WTC11 (cell line): ENCODE data around the gene SDF4. TPM values are rescaled to one million over a fixed set of nuclear protein-coding genes. Genes with fewer than 3 reads are reported as not detected.
A peak's percentile ranks its signal among the peaks of the same experiment; 100 is the strongest.

Experiments used
- ATAC-seq: fragments of 200-7000 bp; cut with Tn5 transposase; 2 replicates; pipeline ENCODE4 v1.10.0; 2021; ENCODE audit warnings: mild to moderate bottlenecking, moderate library complexity
- CTCF ChIA-PET: fragments of 300-600 bp; sonication (Branson Sonifier 250); formaldehyde crosslinking; loops from one replicate; lab custom pipeline; 2021; ENCODE audit warnings: antibody characterized with exemption; lab: Charles Lee
- POLR2A ChIA-PET: fragments of 350-600 bp; sonication (Branson Sonifier 250); formaldehyde crosslinking; loops from one replicate; lab custom pipeline; 2021; ENCODE audit warnings: antibody characterized with exemption; lab: Charles Lee
- DNase-seq: peaks from one replicate; pipeline ENCODE4 v3.0.0; 2021; ENCODE audit warnings: low spot score
- H3K27ac Mint-ChIP-seq: 2 replicates; pipeline ENCODE4 v1.8.0; 2021; ENCODE audit warnings: mixed read lengths
- H3K27me3 Mint-ChIP-seq: 2 replicates; pipeline ENCODE4 v1.8.0; 2021; ENCODE audit warnings: low read depth, mild to moderate bottlenecking, moderate library complexity, mixed read lengths
- H3K36me3 Mint-ChIP-seq: 2 replicates; pipeline ENCODE4 v1.8.0; 2021; ENCODE audit warnings: mixed read lengths
- H3K4me1 Mint-ChIP-seq: 2 replicates; pipeline ENCODE4 v1.8.0; 2022; ENCODE audit warnings: mixed read lengths
- H3K4me3 Mint-ChIP-seq: 2 replicates; pipeline ENCODE4 v1.8.0; 2021; ENCODE audit warnings: mild to moderate bottlenecking, moderate library complexity, mixed read lengths
- H3K9me3 Mint-ChIP-seq: 2 replicates; pipeline ENCODE4 v1.8.0; 2021; ENCODE audit warnings: mixed read lengths
- CBFB ChIP-seq: sonication (generic); formaldehyde crosslinking; IDR thresholded peaks from 2 replicates; pipeline ENCODE4 v1.8.1; 2022; ENCODE audit warnings: mild to moderate bottlenecking, low read depth, missing genetic modification reagents
- ESRRA ChIP-seq: sonication (generic); formaldehyde crosslinking; IDR thresholded peaks from 2 replicates; pipeline ENCODE4 v1.8.1; 2022; ENCODE audit warnings: mild to moderate bottlenecking, missing genetic modification reagents, borderline replicate concordance
- ETV6 ChIP-seq: sonication (generic); formaldehyde crosslinking; IDR thresholded peaks from 2 replicates; pipeline ENCODE4 v1.8.1; 2022; ENCODE audit warnings: mild to moderate bottlenecking, missing genetic modification reagents
- FOXP1 ChIP-seq: sonication (generic); formaldehyde crosslinking; IDR thresholded peaks from 2 replicates; pipeline ENCODE4 v1.8.0; 2022; ENCODE audit warnings: missing genetic modification reagents, mild to moderate bottlenecking, moderate library complexity, borderline replicate concordance
- NR1H2 ChIP-seq: sonication (generic); formaldehyde crosslinking; IDR thresholded peaks from 2 replicates; pipeline ENCODE4 v1.9.0; 2021; ENCODE audit warnings: mild to moderate bottlenecking, moderate library complexity, missing genetic modification reagents
- total RNA-seq: library from RNA; stranded (reverse); gene quantifications from 3 replicates; pipeline ENCODE4 v1.2.3, GENCODE V29; 2021
- TF ChIP-seq, protein P1 (sequence below): sonication (generic); formaldehyde crosslinking; IDR thresholded peaks from 2 replicates; pipeline ENCODE4 v1.8.0; 2023; ENCODE audit warnings: missing genetic modification reagents, mild to moderate bottlenecking, borderline replicate concordance
- TF ChIP-seq, protein P2 (sequence below): sonication (generic); formaldehyde crosslinking; IDR thresholded peaks from 2 replicates; pipeline ENCODE4 v1.8.0; 2022; ENCODE audit warnings: mild to moderate bottlenecking, missing genetic modification reagents
- TF ChIP-seq, protein P3 (sequence below): sonication (generic); formaldehyde crosslinking; IDR thresholded peaks from 2 replicates; pipeline ENCODE4 v1.8.1; 2022; ENCODE audit warnings: mild to moderate bottlenecking, missing genetic modification reagents, moderate library complexity, borderline replicate concordance
- TF ChIP-seq, protein P4 (sequence below): sonication (generic); formaldehyde crosslinking; IDR thresholded peaks from 2 replicates; pipeline ENCODE4 v1.8.0; 2022; ENCODE audit warnings: mild to moderate bottlenecking, missing genetic modification reagents
- TF ChIP-seq, protein P5 (sequence below): fragments of 250-450 bp; sonication (Bioruptor Pico); IDR thresholded peaks from 2 replicates; pipeline ENCODE4 v1.9.0; 2021; ENCODE audit warnings: mild to moderate bottlenecking, borderline replicate concordance
- TF ChIP-seq, protein P6 (sequence below): fragments of 250-450 bp; sonication (Bioruptor Pico); IDR thresholded peaks from 2 replicates; pipeline ENCODE4 v1.9.0; 2021; ENCODE audit warnings: mild to moderate bottlenecking

The SDF4 gene
- total RNA-seq, 1 experiment from 2014 or later, result 101 TPM

DNA sequence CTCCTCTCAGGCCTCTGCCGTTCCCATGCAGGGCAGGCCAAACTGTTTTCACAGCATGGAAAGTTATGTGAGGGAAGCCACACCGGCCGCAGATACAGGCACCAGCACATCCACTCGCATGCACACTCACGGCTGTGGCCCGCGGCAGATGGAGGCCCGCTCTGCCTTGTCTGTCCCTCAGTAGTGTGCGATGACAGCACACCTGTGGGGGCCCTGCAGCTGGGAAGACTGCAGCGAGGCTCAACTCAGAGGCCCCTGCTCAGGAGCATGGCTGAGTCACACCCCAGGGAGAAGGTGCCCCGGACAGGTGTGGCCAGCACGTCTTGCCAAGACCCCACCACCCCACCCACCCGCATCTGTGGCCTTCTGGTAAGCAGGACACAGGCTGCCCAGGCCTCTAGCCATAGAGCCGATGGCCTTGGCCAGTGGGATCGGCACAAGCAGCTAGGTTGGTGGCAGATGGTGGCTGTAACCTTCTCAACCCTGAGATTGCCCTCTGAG, 43.2 kb upstream of the SDF4 start (continued):
- TF ChIP-seq, protein P1, sequence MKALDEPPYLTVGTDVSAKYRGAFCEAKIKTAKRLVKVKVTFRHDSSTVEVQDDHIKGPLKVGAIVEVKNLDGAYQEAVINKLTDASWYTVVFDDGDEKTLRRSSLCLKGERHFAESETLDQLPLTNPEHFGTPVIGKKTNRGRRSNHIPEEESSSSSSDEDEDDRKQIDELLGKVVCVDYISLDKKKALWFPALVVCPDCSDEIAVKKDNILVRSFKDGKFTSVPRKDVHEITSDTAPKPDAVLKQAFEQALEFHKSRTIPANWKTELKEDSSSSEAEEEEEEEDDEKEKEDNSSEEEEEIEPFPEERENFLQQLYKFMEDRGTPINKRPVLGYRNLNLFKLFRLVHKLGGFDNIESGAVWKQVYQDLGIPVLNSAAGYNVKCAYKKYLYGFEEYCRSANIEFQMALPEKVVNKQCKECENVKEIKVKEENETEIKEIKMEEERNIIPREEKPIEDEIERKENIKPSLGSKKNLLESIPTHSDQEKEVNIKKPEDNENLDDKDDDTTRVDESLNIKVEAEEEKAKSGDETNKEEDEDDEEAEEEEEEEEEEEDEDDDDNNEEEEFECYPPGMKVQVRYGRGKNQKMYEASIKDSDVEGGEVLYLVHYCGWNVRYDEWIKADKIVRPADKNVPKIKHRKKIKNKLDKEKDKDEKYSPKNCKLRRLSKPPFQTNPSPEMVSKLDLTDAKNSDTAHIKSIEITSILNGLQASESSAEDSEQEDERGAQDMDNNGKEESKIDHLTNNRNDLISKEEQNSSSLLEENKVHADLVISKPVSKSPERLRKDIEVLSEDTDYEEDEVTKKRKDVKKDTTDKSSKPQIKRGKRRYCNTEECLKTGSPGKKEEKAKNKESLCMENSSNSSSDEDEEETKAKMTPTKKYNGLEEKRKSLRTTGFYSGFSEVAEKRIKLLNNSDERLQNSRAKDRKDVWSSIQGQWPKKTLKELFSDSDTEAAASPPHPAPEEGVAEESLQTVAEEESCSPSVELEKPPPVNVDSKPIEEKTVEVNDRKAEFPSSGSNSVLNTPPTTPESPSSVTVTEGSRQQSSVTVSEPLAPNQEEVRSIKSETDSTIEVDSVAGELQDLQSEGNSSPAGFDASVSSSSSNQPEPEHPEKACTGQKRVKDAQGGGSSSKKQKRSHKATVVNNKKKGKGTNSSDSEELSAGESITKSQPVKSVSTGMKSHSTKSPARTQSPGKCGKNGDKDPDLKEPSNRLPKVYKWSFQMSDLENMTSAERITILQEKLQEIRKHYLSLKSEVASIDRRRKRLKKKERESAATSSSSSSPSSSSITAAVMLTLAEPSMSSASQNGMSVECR (CRISPR knock-in tag), result no peak
- TF ChIP-seq NR1H2 (CRISPR knock-in tag) (no peak), ESRRA (CRISPR knock-in tag) (no peak)
- TF ChIP-seq, protein P2, sequence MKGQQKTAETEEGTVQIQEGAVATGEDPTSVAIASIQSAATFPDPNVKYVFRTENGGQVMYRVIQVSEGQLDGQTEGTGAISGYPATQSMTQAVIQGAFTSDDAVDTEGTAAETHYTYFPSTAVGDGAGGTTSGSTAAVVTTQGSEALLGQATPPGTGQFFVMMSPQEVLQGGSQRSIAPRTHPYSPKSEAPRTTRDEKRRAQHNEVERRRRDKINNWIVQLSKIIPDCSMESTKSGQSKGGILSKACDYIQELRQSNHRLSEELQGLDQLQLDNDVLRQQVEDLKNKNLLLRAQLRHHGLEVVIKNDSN (CRISPR knock-in tag), result no peak
- TF ChIP-seq, protein P3, sequence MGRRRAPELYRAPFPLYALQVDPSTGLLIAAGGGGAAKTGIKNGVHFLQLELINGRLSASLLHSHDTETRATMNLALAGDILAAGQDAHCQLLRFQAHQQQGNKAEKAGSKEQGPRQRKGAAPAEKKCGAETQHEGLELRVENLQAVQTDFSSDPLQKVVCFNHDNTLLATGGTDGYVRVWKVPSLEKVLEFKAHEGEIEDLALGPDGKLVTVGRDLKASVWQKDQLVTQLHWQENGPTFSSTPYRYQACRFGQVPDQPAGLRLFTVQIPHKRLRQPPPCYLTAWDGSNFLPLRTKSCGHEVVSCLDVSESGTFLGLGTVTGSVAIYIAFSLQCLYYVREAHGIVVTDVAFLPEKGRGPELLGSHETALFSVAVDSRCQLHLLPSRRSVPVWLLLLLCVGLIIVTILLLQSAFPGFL (CRISPR knock-in tag), result no peak

DNA sequence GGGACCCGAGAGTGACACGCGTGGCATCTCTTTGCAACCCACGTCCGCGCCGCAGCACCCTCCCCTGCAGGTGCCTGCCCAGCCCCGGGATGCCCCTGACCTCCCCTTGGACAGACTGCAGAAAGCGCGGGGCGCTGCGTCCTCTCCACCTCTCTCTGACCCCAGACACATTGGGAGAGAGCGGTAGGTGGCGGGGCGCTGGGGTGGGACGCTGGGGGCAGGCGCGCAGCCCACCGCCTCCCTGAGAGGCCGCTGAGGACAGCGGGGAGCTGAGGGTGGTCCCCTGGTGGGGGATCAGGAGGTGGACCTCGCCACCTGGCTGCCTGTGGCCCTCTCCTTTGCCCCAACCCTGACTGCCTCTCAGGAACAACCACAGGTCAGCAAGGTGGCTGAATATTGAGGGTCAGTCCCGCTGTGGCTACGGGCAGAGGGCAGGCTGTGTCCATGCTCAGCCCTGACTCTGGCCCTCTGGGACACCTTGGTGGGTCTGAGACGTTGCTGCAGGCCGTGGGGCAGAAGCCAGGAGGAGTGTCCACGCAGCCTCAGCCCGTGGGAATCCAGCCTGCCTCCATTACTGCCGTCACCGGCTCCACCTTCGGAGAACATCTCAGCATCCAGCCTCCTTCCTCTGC, 42.6 kb upstream of the SDF4 start:
- Mint-ChIP-seq H3K4me1 (peaks cover 23% of the 10 kb centered on the region), H3K27me3 (no peaks in the 10 kb centered on the region), H3K4me3 (peak overlapping the region; percentile 67), H3K36me3 (peaks cover 5% of the 10 kb centered on the region), H3K27ac (no peak overlapping the region), H3K9me3 (peaks cover 5% of the 10 kb centered on the region)
- ChIA-PET CTCF (interaction anchor here (1.0 to 2.2 kb wide), 10 partner anchors 10 to 290 kb away, joined by 3 to 25 read pairs (median 4); no protein-coding TSS in a partner anchor), POLR2A (interaction anchor here (1.4 kb wide), 1 partner anchor 17 kb away, joined by 5 read pairs; no protein-coding TSS in a partner anchor)
- DNase-seq (peak; percentile 35), ATAC-seq (peak; percentile 43)
- TF ChIP-seq NR1H2 (CRISPR knock-in tag) (no peak), CBFB (CRISPR knock-in tag) (no peak), ETV6 (no peak), FOXP1 (no peak)
- TF ChIP-seq, protein P4, sequence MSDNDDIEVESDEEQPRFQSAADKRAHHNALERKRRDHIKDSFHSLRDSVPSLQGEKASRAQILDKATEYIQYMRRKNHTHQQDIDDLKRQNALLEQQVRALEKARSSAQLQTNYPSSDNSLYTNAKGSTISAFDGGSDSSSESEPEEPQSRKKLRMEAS (CRISPR knock-in tag), result no peak
- TF ChIP-seq, protein P5, sequence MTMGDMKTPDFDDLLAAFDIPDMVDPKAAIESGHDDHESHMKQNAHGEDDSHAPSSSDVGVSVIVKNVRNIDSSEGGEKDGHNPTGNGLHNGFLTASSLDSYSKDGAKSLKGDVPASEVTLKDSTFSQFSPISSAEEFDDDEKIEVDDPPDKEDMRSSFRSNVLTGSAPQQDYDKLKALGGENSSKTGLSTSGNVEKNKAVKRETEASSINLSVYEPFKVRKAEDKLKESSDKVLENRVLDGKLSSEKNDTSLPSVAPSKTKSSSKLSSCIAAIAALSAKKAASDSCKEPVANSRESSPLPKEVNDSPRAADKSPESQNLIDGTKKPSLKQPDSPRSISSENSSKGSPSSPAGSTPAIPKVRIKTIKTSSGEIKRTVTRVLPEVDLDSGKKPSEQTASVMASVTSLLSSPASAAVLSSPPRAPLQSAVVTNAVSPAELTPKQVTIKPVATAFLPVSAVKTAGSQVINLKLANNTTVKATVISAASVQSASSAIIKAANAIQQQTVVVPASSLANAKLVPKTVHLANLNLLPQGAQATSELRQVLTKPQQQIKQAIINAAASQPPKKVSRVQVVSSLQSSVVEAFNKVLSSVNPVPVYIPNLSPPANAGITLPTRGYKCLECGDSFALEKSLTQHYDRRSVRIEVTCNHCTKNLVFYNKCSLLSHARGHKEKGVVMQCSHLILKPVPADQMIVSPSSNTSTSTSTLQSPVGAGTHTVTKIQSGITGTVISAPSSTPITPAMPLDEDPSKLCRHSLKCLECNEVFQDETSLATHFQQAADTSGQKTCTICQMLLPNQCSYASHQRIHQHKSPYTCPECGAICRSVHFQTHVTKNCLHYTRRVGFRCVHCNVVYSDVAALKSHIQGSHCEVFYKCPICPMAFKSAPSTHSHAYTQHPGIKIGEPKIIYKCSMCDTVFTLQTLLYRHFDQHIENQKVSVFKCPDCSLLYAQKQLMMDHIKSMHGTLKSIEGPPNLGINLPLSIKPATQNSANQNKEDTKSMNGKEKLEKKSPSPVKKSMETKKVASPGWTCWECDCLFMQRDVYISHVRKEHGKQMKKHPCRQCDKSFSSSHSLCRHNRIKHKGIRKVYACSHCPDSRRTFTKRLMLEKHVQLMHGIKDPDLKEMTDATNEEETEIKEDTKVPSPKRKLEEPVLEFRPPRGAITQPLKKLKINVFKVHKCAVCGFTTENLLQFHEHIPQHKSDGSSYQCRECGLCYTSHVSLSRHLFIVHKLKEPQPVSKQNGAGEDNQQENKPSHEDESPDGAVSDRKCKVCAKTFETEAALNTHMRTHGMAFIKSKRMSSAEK (CRISPR knock-in tag), result no peak
- TF ChIP-seq, protein P6, sequence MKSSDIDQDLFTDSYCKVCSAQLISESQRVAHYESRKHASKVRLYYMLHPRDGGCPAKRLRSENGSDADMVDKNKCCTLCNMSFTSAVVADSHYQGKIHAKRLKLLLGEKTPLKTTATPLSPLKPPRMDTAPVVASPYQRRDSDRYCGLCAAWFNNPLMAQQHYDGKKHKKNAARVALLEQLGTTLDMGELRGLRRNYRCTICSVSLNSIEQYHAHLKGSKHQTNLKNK (CRISPR knock-in tag), result no peak
